ENCODE data around the gene MAGI2.

MAGI2 gene

GRCh38 chr7:78020874-78021249 lies 1432.6 kb downstream of the MAGI2 start:
- no peaks in the 10 kb centered on the region for H3K27me3 ChIP-seq (ENCODE audit: insufficient read depth, low read length)
- H2AFZ ChIP-seq (ENCODE audit: low read depth, low read length) = no peak overlapping the region
- H3K4me3 ChIP-seq (ENCODE audit: low read length) = no peak overlapping the region
- H3K4me1 ChIP-seq (ENCODE audit: insufficient read depth, low read length) = peaks cover 15% of the 10 kb centered on the region
- no peaks in the 10 kb centered on the region for H3K9me3 ChIP-seq (ENCODE audit: low read length)
- no peaks in the 10 kb centered on the region for H3K36me3 ChIP-seq (ENCODE audit: insufficient read depth, low read length)

- Histone ChIP-seq H2AFZ (ENCODE audit: low read depth, low read length) (no peak overlapping the region), H3K36me3 (ENCODE audit: insufficient read depth, low read length) (no peaks in the 10 kb centered on the region), H3K4me3 (ENCODE audit: low read length) (no peak overlapping the region), H3K4me1 (ENCODE audit: insufficient read depth, low read length) (peaks cover 15% of the 10 kb centered on the region), H3K9me3 (ENCODE audit: low read length) (no peaks in the 10 kb centered on the region), H3K27me3 (ENCODE audit: insufficient read depth, low read length) (no peaks in the 10 kb centered on the region)
Observed at GRCh38 chr7:78020136-78020873, 1433.2 kb downstream of the MAGI2 start.

GRCh38 chr7:78019447-78020135 lies 1433.9 kb downstream of the MAGI2 start:
- H3K36me3 ChIP-seq (ENCODE audit: insufficient read depth, low read length) = no peaks in the 10 kb centered on the region
- peaks cover 15% of the 10 kb centered on the region for H3K4me1 ChIP-seq (ENCODE audit: insufficient read depth, low read length)
- H3K4me3 ChIP-seq (ENCODE audit: low read length) = no peak overlapping the region
- H3K9me3 ChIP-seq (ENCODE audit: low read length) = no peaks in the 10 kb centered on the region
- no peak overlapping the region for H2AFZ ChIP-seq (ENCODE audit: low read depth, low read length)
- no peaks in the 10 kb centered on the region for H3K27me3 ChIP-seq (ENCODE audit: insufficient read depth, low read length)

GRCh38 chr7:78018641-78019446 lies 1434.6 kb downstream of the MAGI2 start:
- Histone ChIP-seq H3K4me1 (ENCODE audit: insufficient read depth, low read length) (peaks cover 15% of the 10 kb centered on the region), H3K36me3 (ENCODE audit: insufficient read depth, low read length) (no peaks in the 10 kb centered on the region), H3K4me3 (ENCODE audit: low read length) (no peak overlapping the region), H3K9me3 (ENCODE audit: low read length) (no peaks in the 10 kb centered on the region), H3K27me3 (ENCODE audit: insufficient read depth, low read length) (no peaks in the 10 kb centered on the region), H2AFZ (ENCODE audit: low read depth, low read length) (no peak overlapping the region)

GRCh38 chr7:78017591-78018100 lies 1435.8 kb downstream of the MAGI2 start:
- no peak overlapping the region for H2AFZ ChIP-seq (ENCODE audit: low read depth, low read length)
- H3K4me3 ChIP-seq (ENCODE audit: low read length) = no peak overlapping the region
- H3K36me3 ChIP-seq (ENCODE audit: insufficient read depth, low read length) = no peaks in the 10 kb centered on the region
- H3K27me3 ChIP-seq (ENCODE audit: insufficient read depth, low read length) = no peaks in the 10 kb centered on the region
- no peaks in the 10 kb centered on the region for H3K9me3 ChIP-seq (ENCODE audit: low read length)
- H3K4me1 ChIP-seq (ENCODE audit: insufficient read depth, low read length) = peaks cover 15% of the 10 kb centered on the region

- Histone ChIP-seq H3K36me3 (ENCODE audit: insufficient read depth, low read length) (no peaks in the 10 kb centered on the region), H3K4me3 (ENCODE audit: low read length) (no peak overlapping the region), H3K4me1 (ENCODE audit: insufficient read depth, low read length) (peaks cover 15% of the 10 kb centered on the region), H2AFZ (ENCODE audit: low read depth, low read length) (no peak overlapping the region), H3K27me3 (ENCODE audit: insufficient read depth, low read length) (no peaks in the 10 kb centered on the region), H3K9me3 (ENCODE audit: low read length) (no peaks in the 10 kb centered on the region)
Observed at GRCh38 chr7:78015574-78016260, 1437.8 kb downstream of the MAGI2 start.

- H3K4me1 ChIP-seq (ENCODE audit: insufficient read depth, low read length) = peaks cover 15% of the 10 kb centered on the region
- no peak overlapping the region for H2AFZ ChIP-seq (ENCODE audit: low read depth, low read length)
- no peaks in the 10 kb centered on the region for H3K36me3 ChIP-seq (ENCODE audit: insufficient read depth, low read length)
- no peak overlapping the region for H3K4me3 ChIP-seq (ENCODE audit: low read length)
- H3K27me3 ChIP-seq (ENCODE audit: insufficient read depth, low read length) = no peaks in the 10 kb centered on the region
- H3K9me3 ChIP-seq (ENCODE audit: low read length) = no peaks in the 10 kb centered on the region
Observed at GRCh38 chr7:78014401-78014800, 1439.1 kb downstream of the MAGI2 start.

GRCh38 chr7:78013386-78013785 lies 1440.1 kb downstream of the MAGI2 start:
- no peaks in the 10 kb centered on the region for H3K36me3 ChIP-seq (ENCODE audit: insufficient read depth, low read length)
- peaks cover 11% of the 10 kb centered on the region for H3K4me1 ChIP-seq (ENCODE audit: insufficient read depth, low read length)
- no peak overlapping the region for H3K4me3 ChIP-seq (ENCODE audit: low read length)

GRCh38 chr7:78011642-78012041 lies 1441.8 kb downstream of the MAGI2 start:
- H3K4me1 ChIP-seq (ENCODE audit: insufficient read depth, low read length) = no peaks in the 10 kb centered on the region
- H3K4me3 ChIP-seq (ENCODE audit: low read length) = no peak overlapping the region
- no peak overlapping the region for H2AFZ ChIP-seq (ENCODE audit: low read depth, low read length)
- H3K9me3 ChIP-seq (ENCODE audit: low read length) = no peaks in the 10 kb centered on the region
- no peaks in the 10 kb centered on the region for H3K27me3 ChIP-seq (ENCODE audit: insufficient read depth, low read length)
- no peaks in the 10 kb centered on the region for H3K36me3 ChIP-seq (ENCODE audit: insufficient read depth, low read length)

More at GRCh38 chr7:78013386-78013785, 1440.1 kb downstream of the MAGI2 start:
- no peaks in the 10 kb centered on the region for H3K27me3 ChIP-seq (ENCODE audit: insufficient read depth, low read length)
- H3K9me3 ChIP-seq (ENCODE audit: low read length) = no peaks in the 10 kb centered on the region
- no peak overlapping the region for H2AFZ ChIP-seq (ENCODE audit: low read depth, low read length)

GRCh38 chr7:78007231-78007630 lies 1446.2 kb downstream of the MAGI2 start:
- Histone ChIP-seq H2AFZ (ENCODE audit: low read depth, low read length) (no peak overlapping the region), H3K9me3 (ENCODE audit: low read length) (no peaks in the 10 kb centered on the region), H3K36me3 (ENCODE audit: insufficient read depth, low read length) (no peaks in the 10 kb centered on the region), H3K27me3 (ENCODE audit: insufficient read depth, low read length) (no peaks in the 10 kb centered on the region), H3K4me3 (ENCODE audit: low read length) (no peak overlapping the region), H3K4me1 (ENCODE audit: insufficient read depth, low read length) (no peaks in the 10 kb centered on the region)

GRCh38 chr7:78006063-78006755 lies 1447.3 kb downstream of the MAGI2 start:
- H2AFZ ChIP-seq (ENCODE audit: low read depth, low read length) = no peak overlapping the region
- H3K4me3 ChIP-seq (ENCODE audit: low read length) = no peak overlapping the region
- H3K4me1 ChIP-seq (ENCODE audit: insufficient read depth, low read length) = no peaks in the 10 kb centered on the region
- no peaks in the 10 kb centered on the region for H3K36me3 ChIP-seq (ENCODE audit: insufficient read depth, low read length)
- H3K27me3 ChIP-seq (ENCODE audit: insufficient read depth, low read length) = no peaks in the 10 kb centered on the region
- no peaks in the 10 kb centered on the region for H3K9me3 ChIP-seq (ENCODE audit: low read length)

GRCh38 chr7:78002715-78003114 lies 1450.8 kb downstream of the MAGI2 start:
- H3K9me3 ChIP-seq (ENCODE audit: low read length) = peaks cover 2% of the 10 kb centered on the region
- no peaks in the 10 kb centered on the region for H3K27me3 ChIP-seq (ENCODE audit: insufficient read depth, low read length)
- no peak overlapping the region for H3K4me3 ChIP-seq (ENCODE audit: low read length)
- no peaks in the 10 kb centered on the region for H3K4me1 ChIP-seq (ENCODE audit: insufficient read depth, low read length)
- no peaks in the 10 kb centered on the region for H3K36me3 ChIP-seq (ENCODE audit: insufficient read depth, low read length)
- no peak overlapping the region for H2AFZ ChIP-seq (ENCODE audit: low read depth, low read length)
